HG03558 (cell line): ENCODE results near the gene PRTN3.

Source experiments
- ATAC-seq: cut with Tn5 transposase; IDR thresholded peaks from one replicate; pipeline ENCODE4 v1.9.1; 2021; ENCODE audit warnings: moderate number of reproducible peaks; ENCODE audit not compliant: unreplicated experiment; ENCODE audit errors: extremely low read depth

Gene PRTN3

DNA sequence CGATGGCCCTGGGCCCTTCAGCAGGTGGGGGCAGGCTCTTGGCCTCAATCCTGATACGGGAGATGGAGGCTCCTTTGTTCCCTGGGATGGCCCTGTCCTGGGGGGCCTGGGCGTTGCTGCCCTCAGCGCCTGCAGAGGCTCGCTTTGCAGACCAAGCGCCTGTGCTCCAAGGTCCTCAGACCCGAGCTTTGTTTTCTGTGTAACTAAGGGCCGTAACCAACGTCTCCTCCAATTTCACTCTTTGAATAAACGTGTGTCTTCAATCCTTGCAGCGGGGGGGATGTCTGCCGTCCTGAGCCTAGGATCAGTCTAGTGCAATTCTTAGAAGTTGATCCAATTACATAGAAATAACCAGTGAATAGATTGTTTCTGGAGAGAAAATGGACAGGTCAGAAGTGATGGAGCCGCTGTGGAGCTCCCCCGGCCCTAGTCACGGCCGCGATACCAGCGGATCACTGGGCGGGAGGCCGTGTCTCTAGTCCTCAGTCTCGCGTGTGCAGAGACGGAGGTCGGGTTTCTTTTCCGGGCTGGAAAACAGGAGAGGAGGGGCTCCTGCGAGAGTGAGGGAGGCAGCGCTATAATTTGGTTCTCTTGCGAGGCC lies 38.2 kb upstream of the PRTN3 start:
- ATAC-seq = no peak

GRCh38 chr19:803099-803561 lies 37.7 kb upstream of the PRTN3 start:
- ATAC-seq = no peak

- no peak for ATAC-seq
Observed at GRCh38 chr19:803686-804418, 36.9 kb upstream of the PRTN3 start.

- ATAC-seq = no peak
Observed at GRCh38 chr19:804419-805165, 36.2 kb upstream of the PRTN3 start.

DNA sequence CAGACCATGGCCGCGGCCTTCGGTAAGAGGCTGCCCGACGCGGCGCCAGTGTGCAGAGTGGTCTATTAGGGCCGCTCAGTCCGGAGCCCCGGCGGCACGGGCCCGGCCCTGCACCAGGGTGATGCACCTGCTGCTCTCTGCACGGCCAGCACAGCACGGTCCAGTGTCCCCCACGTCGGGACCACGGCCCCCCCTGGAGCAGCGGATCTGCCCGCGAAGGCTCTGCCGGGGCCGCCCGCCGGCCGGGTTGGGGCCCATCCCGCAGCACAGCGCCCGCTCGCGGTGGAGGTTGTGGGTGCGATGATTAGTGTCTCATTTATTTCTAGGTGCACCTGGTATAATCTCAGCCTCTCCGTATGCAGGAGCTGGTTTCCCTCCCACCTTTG lies 35.6 kb upstream of the PRTN3 start:
- ATAC-seq = no peak

DNA sequence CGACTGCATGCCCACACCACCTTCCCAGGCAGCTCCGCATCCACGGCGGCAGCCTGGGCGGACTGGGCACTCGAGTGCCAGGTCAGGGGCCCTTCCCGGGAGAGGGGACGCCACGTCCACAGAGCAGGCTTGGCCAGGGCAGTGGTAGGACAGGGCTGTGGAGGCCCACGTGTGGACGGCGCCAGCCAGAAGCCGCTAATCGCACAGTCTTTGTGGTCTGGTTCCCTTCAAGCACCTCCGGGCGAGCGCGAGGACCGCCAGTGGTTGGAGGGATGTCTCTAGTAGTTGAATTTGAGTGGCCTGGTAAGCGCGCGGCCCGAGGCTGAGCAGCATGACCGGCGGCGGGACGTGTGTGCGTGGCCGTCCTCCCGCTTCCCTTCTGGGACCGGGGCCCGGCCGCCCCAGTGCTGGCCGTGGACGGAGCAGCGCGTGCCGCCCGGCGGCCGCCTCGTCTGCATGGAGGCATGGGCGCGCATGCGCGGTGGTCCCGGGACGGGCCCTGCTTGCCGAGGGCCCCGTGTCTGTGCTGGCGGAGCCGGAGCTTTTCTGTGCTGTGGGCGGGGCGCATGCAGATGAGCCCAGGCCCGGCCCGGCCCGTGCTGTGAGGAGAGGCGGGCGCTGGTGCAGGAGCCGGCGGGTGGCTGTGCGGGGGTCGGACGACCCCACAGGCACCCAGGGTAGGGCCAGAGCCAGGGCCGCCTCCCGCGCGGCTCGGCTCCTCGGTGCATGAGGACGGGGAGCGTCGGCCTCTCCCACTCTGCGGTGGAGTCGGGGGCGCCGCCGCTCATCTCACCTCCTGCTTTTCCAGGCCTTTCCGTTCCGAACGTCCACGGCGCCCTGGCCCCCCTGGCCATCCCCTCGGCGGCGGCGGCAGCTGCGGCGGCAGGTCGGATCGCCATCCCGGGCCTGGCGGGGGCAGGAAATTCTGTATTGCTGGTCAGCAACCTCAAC lies 34.9 kb upstream of the PRTN3 start:
- ATAC-seq = no peak

DNA sequence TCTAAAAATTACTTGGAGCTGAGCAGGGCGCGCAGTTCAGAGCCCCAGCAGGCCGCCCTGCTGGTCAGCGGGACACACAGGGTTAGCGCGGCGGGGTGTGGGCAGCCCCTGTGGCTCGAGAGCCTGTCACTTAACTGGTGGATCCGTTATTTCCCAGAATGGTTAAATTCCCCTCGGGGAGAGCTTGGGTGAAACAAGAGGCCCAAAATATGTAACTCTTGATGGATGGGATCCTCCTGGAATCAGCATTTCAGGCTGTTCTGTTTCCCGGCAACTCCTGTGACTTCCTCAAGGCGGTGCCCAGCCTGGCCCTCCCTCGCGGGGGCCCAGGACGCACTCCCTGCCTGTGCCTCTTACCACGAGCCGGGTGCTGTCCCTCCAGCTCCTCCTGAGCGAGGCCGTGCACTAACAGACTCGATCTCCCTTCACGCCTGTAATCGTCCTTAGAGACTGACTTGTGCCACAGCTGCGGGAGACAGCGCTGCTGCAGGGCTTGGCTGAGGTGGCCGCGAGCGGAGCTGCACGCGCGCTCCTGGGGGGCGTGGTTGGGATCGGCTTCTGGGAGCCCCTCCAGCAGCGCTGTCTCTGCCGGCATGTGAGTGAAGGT lies 33.9 kb upstream of the PRTN3 start:
- ATAC-seq = no peak

- ATAC-seq = no peak
Observed at GRCh38 chr19:807627-808422, 33.0 kb upstream of the PRTN3 start.

DNA sequence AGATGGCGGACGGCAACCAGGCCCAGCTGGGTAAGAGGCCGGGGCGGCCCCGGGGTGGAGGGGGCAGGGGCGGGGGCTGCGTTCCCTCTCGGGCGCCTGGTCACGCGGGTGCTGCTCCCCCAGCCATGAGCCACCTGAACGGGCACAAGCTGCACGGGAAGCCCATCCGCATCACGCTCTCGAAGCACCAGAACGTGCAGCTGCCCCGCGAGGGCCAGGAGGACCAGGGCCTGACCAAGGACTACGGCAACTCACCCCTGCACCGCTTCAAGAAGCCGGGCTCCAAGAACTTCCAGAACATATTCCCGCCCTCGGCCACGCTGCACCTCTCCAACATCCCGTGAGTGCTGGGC lies 32.4 kb upstream of the PRTN3 start:
- ATAC-seq = no peak

DNA sequence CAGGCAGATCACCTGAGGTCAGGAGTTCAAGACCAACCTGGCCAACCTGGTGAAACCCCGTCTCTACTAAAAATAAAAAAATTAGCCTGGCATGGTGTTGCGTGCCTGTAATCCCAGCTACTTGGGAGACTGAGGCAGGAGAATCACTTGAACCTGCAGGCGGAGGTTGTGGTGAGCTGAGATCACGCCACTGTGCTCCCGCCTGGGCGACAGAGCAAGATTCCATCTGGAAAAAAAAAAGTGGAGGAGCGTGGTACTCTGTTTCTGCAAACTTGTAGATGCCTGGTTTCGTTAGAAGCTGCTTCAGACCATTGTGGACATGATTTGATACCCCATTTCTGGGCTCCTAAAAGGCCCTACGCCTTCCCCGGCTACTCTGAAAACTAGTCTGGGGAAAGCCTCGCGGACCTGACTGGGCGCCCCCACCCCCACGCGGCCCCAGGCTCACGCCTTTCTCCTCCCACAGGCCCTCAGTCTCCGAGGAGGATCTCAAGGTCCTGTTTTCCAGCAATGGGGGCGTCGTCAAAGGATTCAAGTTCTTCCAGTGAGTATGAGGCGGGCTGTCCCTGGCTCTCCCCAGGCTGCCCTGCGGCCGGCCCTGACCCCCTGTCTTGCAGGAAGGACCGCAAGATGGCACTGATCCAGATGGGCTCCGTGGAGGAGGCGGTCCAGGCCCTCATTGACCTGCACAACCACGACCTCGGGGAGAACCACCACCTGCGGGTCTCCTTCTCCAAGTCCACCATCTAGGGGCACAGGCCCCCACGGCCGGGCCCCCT lies 30.5 kb upstream of the PRTN3 start:
- no peak for ATAC-seq

DNA sequence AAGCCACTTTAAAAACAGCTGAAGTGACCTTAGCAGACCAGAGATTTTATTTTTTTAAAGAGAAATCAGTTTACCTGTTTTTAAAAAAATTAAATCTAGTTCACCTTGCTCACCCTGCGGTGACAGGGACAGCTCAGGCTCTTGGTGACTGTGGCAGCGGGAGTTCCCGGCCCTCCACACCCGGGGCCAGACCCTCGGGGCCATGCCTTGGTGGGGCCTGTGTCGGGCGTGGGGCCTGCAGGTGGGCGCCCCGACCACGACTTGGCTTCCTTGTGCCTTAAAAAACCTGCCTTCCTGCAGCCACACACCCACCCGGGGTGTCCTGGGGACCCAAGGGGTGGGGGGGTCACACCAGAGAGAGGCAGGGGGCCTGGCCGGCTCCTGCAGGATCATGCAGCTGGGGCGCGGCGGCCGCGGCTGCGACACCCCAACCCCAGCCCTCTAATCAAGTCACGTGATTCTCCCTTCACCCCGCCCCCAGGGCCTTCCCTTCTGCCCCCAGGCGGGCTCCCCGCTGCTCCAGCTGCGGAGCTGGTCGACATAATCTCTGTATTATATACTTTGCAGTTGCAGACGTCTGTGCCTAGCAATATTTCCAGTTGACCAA lies 29.8 kb upstream of the PRTN3 start:
- ATAC-seq = no peak

GRCh38 chr19:811506-812048 lies 29.2 kb upstream of the PRTN3 start:
- ATAC-seq = no peak

DNA sequence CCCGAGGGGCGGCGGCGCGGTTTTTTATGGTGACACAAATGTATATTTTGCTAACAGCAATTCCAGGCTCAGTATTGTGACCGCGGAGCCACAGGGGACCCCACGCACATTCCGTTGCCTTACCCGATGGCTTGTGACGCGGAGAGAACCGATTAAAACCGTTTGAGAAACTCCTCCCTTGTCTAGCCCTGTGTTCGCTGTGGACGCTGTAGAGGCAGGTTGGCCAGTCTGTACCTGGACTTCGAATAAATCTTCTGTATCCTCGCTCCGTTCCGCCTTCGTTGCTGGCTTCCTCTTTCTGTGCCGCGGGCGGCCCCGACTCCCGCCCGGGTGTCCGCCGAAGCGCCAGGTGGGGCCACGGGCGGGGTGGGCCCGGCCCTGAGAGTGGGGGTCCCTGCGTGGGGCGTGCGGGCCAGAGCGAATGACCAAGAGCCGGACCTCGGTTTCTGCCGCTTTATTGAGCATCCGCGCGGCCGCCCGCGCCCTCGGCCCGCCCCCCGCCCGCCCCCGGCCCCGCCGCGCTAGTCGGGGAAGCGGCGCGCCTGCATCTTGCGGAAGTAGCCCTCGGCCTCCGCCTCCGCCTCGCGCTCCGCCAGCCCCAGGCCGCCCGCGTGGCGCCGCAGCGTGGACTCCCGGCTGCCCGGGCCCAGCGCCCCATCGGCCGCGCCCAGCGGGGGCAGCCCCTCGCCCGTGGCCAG lies 28.6 kb upstream of the PRTN3 start:
- no peak for ATAC-seq

GRCh38 chr19:812747-813218 lies 28.0 kb upstream of the PRTN3 start:
- no peak for ATAC-seq

DNA sequence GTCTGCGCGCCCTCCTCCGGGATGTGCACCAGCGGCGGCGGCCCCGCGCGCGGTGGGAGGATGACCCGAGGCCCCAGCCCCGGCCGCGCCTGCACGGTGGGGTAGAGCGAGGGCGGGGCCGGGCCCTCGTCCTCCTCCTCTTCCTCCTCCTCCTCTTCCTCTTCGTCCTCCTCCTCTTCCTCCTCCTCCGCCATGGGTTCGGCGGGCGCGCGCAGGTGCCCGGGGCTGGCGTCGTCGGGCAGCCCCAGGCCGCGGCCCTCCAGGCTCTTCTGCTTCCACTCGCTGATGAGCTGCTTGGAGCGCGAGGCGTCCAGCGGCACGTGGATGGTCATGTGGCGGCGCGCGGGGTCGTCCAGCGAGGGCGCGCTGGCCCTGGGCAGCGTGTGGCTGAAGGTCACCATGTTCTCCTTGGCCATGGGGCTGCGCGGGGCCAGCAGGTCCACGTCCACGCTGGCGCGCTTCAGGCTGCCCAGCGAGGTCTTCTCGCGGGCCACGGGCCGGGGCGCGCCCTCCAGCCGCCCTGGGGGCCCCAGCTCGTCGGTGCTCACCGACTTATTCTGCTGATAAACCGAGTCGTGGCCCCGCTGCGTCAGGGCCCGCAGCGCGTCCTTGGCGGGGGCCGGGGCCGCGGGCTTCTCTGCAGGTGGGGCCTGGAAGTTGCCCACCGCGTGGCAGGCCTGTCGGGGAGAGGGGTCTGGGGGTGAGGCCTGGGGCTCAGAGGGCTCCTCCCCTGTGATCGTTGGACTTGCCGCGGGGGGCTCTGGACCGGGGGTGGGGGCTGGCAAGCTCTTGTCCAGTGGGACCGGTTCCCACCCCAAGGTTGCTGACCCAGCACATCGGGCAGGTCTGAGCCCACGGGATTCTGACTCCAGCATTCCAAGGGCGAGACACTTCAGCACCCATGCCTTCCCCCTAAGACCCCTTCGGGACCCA lies 27.3 kb upstream of the PRTN3 start:
- ATAC-seq = no peak
